ENCODE data around the gene CTNNBL1. TPM values are rescaled to one million over a fixed set of nuclear protein-coding genes. Genes with fewer than 3 reads are reported as not detected.

CTNNBL1 gene
- polyA plus RNA-seq, 4 donors = 36.2 to 66.5 (median 50.1) TPM

GRCh38 chr20:37790900-37791299, 97.1 kb downstream of the CTNNBL1 start:
- FAIRE-seq (no peak), DNase-seq (no peak)
- no peaks in the 10 kb centered on the region for H3K27me3 ChIP-seq (ENCODE audit: control insufficient read depth in 3 of 3, insufficient read depth in 3 of 3, low read length in 3 of 3)
- H3K27ac ChIP-seq (ENCODE audit: low read depth in 1 of 3, low read length in 2 of 3) = no peak overlapping the region
- no peak overlapping the region for H3K4me3 ChIP-seq (ENCODE audit: low read depth in 1 of 3, low read length in 3 of 3)
- 83 to 97% (median 91%) methylated on average over 1 of the region's 1 CpG for WGBS, 3 donors
- peaks cover 2 to 10% (median 6%) of the 10 kb centered on the region in 3 donors for H3K36me3 ChIP-seq (ENCODE audit: control insufficient read depth in 3 of 3, insufficient read depth in 2 of 3, low read depth in 1 of 3, low read length in 3 of 3)
- H3K4me1 ChIP-seq (ENCODE audit: control insufficient read depth in 3 of 3, insufficient read depth in 2 of 3, low read depth in 1 of 3, low read length in 2 of 3) = no peaks in the 10 kb centered on the region
- H3K9me3 ChIP-seq (ENCODE audit: control insufficient read depth in 2 of 2, insufficient read depth in 1 of 2, low read depth in 1 of 2, low read length in 1 of 2) = peaks cover 0 to 2% of the 10 kb centered on the region in 2 donors

DNA sequence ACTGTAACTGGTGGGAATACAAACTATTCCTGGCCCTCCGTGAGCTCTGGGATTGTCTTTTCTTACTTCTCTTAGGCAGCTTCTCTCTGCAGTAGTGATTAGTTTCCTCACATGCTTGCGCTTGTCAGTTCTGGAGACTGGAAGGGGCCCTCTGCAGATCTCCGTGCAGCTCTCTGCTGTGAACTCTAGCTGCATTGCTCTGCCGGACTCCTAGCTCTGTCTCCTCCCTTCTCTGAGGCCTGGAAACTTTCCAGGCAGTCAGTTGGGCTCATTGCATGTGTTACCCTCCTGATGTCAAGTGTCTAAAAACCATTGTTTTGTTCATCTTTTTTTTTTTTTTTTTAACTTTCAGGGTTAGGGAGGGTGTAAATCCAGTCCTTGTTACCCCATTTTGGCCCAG, 102.3 kb downstream of the CTNNBL1 start:
- H3K4me1 ChIP-seq (ENCODE audit: control insufficient read depth in 3 of 3, insufficient read depth in 2 of 3, low read depth in 1 of 3, low read length in 2 of 3) = no peaks in the 10 kb centered on the region
- H3K27ac ChIP-seq (ENCODE audit: low read depth in 1 of 3, low read length in 2 of 3) = no peak overlapping the region
- peaks cover 0 to 2% of the 10 kb centered on the region in 2 donors for H3K9me3 ChIP-seq (ENCODE audit: control insufficient read depth in 2 of 2, insufficient read depth in 1 of 2, low read depth in 1 of 2, low read length in 1 of 2)
- no peak for FAIRE-seq
- H3K36me3 ChIP-seq (ENCODE audit: control insufficient read depth in 3 of 3, insufficient read depth in 2 of 3, low read depth in 1 of 3, low read length in 3 of 3) = peaks cover 3 to 14% (median 6%) of the 10 kb centered on the region in 3 donors
- WGBS, 3 donors = 92 to 97% (median 95%) methylated on average over 4 of the region's 4 CpGs
- no peak for DNase-seq
- no peaks in the 10 kb centered on the region for H3K27me3 ChIP-seq (ENCODE audit: control insufficient read depth in 3 of 3, insufficient read depth in 3 of 3, low read length in 3 of 3)
- no peak overlapping the region for H3K4me3 ChIP-seq (ENCODE audit: low read depth in 1 of 3, low read length in 3 of 3)

- no peak for FAIRE-seq
- H3K36me3 ChIP-seq (ENCODE audit: control insufficient read depth in 3 of 3, insufficient read depth in 2 of 3, low read depth in 1 of 3, low read length in 3 of 3) = peaks cover 3 to 11% (median 5%) of the 10 kb centered on the region in 3 donors
Measured at GRCh38 chr20:37796733-37797132, 102.9 kb downstream of the CTNNBL1 start.

DNA sequence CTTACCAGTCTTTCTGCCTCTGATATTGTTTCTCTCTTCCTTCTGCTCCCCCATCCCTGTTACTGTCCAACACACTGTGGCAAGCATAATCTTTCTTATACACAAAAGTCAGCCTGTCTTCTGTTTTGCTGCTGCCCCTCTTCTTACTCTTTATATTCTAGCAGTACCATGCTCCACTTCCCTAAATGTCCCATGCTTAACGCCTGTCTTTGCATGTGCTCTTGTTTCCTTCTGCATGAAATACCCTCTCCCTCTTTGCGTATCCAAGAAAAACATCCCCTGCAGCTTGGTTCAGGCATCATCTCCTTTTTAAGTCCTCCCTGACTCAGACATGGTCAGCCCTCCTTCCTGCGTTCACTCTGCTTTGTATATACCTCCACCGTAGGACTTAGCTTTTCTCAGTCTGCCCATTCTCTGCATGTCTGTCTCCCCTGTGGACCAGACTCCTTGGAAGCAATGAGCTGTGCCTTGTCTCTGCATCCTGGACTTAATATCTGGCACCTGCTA, 103.9 kb downstream of the CTNNBL1 start:
- FAIRE-seq (no peak), DNase-seq (no peak)
- Histone ChIP-seq H3K27me3 (ENCODE audit: control insufficient read depth in 3 of 3, insufficient read depth in 3 of 3, low read length in 3 of 3) (no peaks in the 10 kb centered on the region), H3K4me1 (ENCODE audit: control insufficient read depth in 3 of 3, insufficient read depth in 2 of 3, low read depth in 1 of 3, low read length in 2 of 3) (no peaks in the 10 kb centered on the region), H3K9me3 (ENCODE audit: control insufficient read depth in 2 of 2, insufficient read depth in 1 of 2, low read depth in 1 of 2, low read length in 1 of 2) (no peaks in the 10 kb centered on the region), H3K36me3 (ENCODE audit: control insufficient read depth in 3 of 3, insufficient read depth in 2 of 3, low read depth in 1 of 3, low read length in 3 of 3) (peaks cover 3 to 12% (median 5%) of the 10 kb centered on the region in 3 donors), H3K4me3 (ENCODE audit: low read depth in 1 of 3, low read length in 3 of 3) (no peak overlapping the region), H3K27ac (ENCODE audit: low read depth in 1 of 3, low read length in 2 of 3) (no peak overlapping the region)
- WGBS, 3 donors = 90 to 93% (median 92%) methylated on average over 4 of the region's 4 CpGs

More at GRCh38 chr20:37796733-37797132, 102.9 kb downstream of the CTNNBL1 start:
- Histone ChIP-seq H3K27ac (ENCODE audit: low read depth in 1 of 3, low read length in 2 of 3) (no peak overlapping the region), H3K4me1 (ENCODE audit: control insufficient read depth in 3 of 3, insufficient read depth in 2 of 3, low read depth in 1 of 3, low read length in 2 of 3) (no peaks in the 10 kb centered on the region), H3K4me3 (ENCODE audit: low read depth in 1 of 3, low read length in 3 of 3) (no peak overlapping the region), H3K9me3 (ENCODE audit: control insufficient read depth in 2 of 2, insufficient read depth in 1 of 2, low read depth in 1 of 2, low read length in 1 of 2) (no peaks in the 10 kb centered on the region), H3K27me3 (ENCODE audit: control insufficient read depth in 3 of 3, insufficient read depth in 3 of 3, low read length in 3 of 3) (no peaks in the 10 kb centered on the region)
- no peak for DNase-seq
- WGBS, 3 donors = 85 to 89% (median 86%) methylated on average over 7 of the region's 7 CpGs

DNA sequence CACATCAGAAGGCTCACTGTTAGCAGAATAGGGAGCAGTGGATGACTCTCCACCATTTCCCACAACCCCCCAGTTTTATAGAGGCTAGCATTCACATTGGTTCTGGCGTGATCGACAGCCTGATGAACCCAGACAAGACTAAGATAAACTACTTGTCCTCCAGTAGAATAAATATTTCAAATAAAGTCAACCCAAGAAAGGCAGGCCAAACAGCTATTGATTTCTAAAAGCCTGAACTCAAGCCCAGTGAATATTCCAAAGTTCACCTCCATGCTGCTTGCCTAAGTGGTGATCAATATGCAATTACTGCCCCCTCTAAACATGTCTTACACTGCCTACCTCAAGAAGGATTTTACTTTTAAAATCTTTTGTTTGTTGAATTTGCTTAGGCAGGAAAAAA, 104.5 kb downstream of the CTNNBL1 start:
- H3K4me3 ChIP-seq (ENCODE audit: low read depth in 1 of 3, low read length in 3 of 3) = no peak overlapping the region
- WGBS, 3 donors = 78 to 92% (median 78%) methylated on average over 2 of the region's 2 CpGs

GRCh38 chr20:37800618-37801017, 106.8 kb downstream of the CTNNBL1 start:
- no peaks in the 10 kb centered on the region for H3K9me3 ChIP-seq (ENCODE audit: control insufficient read depth in 2 of 2, insufficient read depth in 1 of 2, low read depth in 1 of 2, low read length in 1 of 2)
- FAIRE-seq (no peak), DNase-seq (no peak)
- 95 to 98% (median 97%) methylated on average over 4 of the region's 4 CpGs for WGBS, 3 donors
- no peaks in the 10 kb centered on the region for H3K4me1 ChIP-seq (ENCODE audit: control insufficient read depth in 3 of 3, insufficient read depth in 2 of 3, low read depth in 1 of 3, low read length in 2 of 3)
- H3K27me3 ChIP-seq (ENCODE audit: control insufficient read depth in 3 of 3, insufficient read depth in 3 of 3, low read length in 3 of 3) = no peaks in the 10 kb centered on the region
- no peak overlapping the region for H3K4me3 ChIP-seq (ENCODE audit: low read depth in 1 of 3, low read length in 3 of 3)
- H3K27ac ChIP-seq (ENCODE audit: low read depth in 1 of 3, low read length in 2 of 3) = no peak overlapping the region
- peaks cover 7 to 26% (median 11%) of the 10 kb centered on the region in 3 donors for H3K36me3 ChIP-seq (ENCODE audit: control insufficient read depth in 3 of 3, insufficient read depth in 2 of 3, low read depth in 1 of 3, low read length in 3 of 3)

More for the DNA sequence above, 104.5 kb downstream of the CTNNBL1 start:
- Histone ChIP-seq H3K4me1 (ENCODE audit: control insufficient read depth in 3 of 3, insufficient read depth in 2 of 3, low read depth in 1 of 3, low read length in 2 of 3) (no peaks in the 10 kb centered on the region), H3K27ac (ENCODE audit: low read depth in 1 of 3, low read length in 2 of 3) (no peak overlapping the region), H3K27me3 (ENCODE audit: control insufficient read depth in 3 of 3, insufficient read depth in 3 of 3, low read length in 3 of 3) (no peaks in the 10 kb centered on the region), H3K36me3 (ENCODE audit: control insufficient read depth in 3 of 3, insufficient read depth in 2 of 3, low read depth in 1 of 3, low read length in 3 of 3) (peaks cover 3 to 14% (median 8%) of the 10 kb centered on the region in 3 donors), H3K9me3 (ENCODE audit: control insufficient read depth in 2 of 2, insufficient read depth in 1 of 2, low read depth in 1 of 2, low read length in 1 of 2) (no peaks in the 10 kb centered on the region)
- DNase-seq (no peak), FAIRE-seq (no peak)

- Histone ChIP-seq H3K4me3 (ENCODE audit: low read depth in 1 of 3, low read length in 3 of 3) (no peak overlapping the region), H3K9me3 (ENCODE audit: control insufficient read depth in 2 of 2, insufficient read depth in 1 of 2, low read depth in 1 of 2, low read length in 1 of 2) (no peaks in the 10 kb centered on the region), H3K27ac (ENCODE audit: low read depth in 1 of 3, low read length in 2 of 3) (no peak overlapping the region), H3K4me1 (ENCODE audit: control insufficient read depth in 3 of 3, insufficient read depth in 2 of 3, low read depth in 1 of 3, low read length in 2 of 3) (no peaks in the 10 kb centered on the region), H3K27me3 (ENCODE audit: control insufficient read depth in 3 of 3, insufficient read depth in 3 of 3, low read length in 3 of 3) (no peaks in the 10 kb centered on the region), H3K36me3 (ENCODE audit: control insufficient read depth in 3 of 3, insufficient read depth in 2 of 3, low read depth in 1 of 3, low read length in 3 of 3) (peaks cover 7 to 27% (median 11%) of the 10 kb centered on the region in 3 donors)
- FAIRE-seq = no peak
- peak in 1 of 2 donors; percentile 66 for DNase-seq
- 18 to 50% (median 31%) methylated on average over 2 of the region's 2 CpGs for WGBS, 3 donors
Measured at GRCh38 chr20:37801921-37802320, 108.1 kb downstream of the CTNNBL1 start.

DNA sequence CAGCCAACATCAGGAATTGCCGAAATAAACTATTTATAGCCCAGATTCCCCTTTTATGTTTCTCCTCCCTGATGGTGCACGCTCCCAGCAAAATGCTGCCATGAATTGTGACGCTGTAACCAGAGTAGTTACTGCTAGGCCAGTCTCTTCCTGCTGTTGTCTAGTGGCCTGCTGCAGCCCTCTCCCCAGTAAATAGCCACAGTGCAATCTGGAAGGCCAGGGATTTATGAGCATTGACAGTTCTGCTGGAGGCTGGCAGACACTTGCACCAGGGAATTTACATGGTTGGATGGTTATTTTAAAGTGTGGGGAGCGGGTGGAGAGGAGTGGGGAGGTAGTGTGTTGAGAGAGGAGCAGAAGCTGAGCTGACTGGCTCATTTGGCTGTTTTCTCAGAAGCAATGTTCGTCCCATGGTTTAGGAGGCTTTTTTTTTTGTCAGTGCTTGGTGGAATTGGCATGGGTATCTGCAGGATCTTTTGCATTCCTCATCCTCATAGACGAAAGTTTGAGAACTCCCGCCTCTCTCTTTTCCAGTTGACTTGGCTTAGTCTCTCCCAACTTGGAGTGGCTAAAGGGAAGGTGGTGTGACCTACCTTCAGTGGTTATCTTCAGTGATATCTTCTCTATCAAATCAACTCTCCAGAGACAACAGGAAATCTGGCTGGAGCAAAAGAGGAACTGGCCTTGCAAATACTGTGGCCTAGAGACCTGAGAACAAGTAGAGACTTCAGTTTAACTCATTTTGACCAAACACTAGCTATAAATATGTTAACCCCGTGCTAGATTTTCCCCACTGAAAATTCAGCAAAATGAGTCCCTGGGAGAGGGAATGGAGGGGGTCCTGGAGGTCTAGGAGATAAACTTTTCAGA, 109.8 kb downstream of the CTNNBL1 start:
- H3K27me3 ChIP-seq (ENCODE audit: control insufficient read depth in 3 of 3, insufficient read depth in 3 of 3, low read length in 3 of 3) = no peaks in the 10 kb centered on the region
- peaks cover 8 to 29% (median 9%) of the 10 kb centered on the region in 3 donors for H3K36me3 ChIP-seq (ENCODE audit: control insufficient read depth in 3 of 3, insufficient read depth in 2 of 3, low read depth in 1 of 3, low read length in 3 of 3)
- DNase-seq = no peak
- FAIRE-seq = no peak
- no peak overlapping the region for H3K4me3 ChIP-seq (ENCODE audit: low read depth in 1 of 3, low read length in 3 of 3)
- H3K27ac ChIP-seq (ENCODE audit: low read depth in 1 of 3, low read length in 2 of 3) = no peak overlapping the region
- H3K9me3 ChIP-seq (ENCODE audit: control insufficient read depth in 2 of 2, insufficient read depth in 1 of 2, low read depth in 1 of 2, low read length in 1 of 2) = no peaks in the 10 kb centered on the region
- 76 to 91% (median 86%) methylated on average over 8 of the region's 8 CpGs for WGBS, 3 donors
- no peaks in the 10 kb centered on the region for H3K4me1 ChIP-seq (ENCODE audit: control insufficient read depth in 3 of 3, insufficient read depth in 2 of 3, low read depth in 1 of 3, low read length in 2 of 3)

All from small intestine (tissue), 7 donors.